GM21423 (cell line): ENCODE measurements around the gene ZNF653.
"Not testable (repeated sequence)": the region's sequence is repeated elsewhere in the genome, so short reads cannot be mapped to it uniquely, and the experiment has no call there.

Experiments
- ATAC-seq: cut with Tn5 transposase; IDR thresholded peaks from one replicate; pipeline ENCODE4 v1.9.1; 2021; ENCODE audit warnings: mild to moderate bottlenecking, moderate library complexity; ENCODE audit not compliant: unreplicated experiment

The ZNF653 gene

DNA sequence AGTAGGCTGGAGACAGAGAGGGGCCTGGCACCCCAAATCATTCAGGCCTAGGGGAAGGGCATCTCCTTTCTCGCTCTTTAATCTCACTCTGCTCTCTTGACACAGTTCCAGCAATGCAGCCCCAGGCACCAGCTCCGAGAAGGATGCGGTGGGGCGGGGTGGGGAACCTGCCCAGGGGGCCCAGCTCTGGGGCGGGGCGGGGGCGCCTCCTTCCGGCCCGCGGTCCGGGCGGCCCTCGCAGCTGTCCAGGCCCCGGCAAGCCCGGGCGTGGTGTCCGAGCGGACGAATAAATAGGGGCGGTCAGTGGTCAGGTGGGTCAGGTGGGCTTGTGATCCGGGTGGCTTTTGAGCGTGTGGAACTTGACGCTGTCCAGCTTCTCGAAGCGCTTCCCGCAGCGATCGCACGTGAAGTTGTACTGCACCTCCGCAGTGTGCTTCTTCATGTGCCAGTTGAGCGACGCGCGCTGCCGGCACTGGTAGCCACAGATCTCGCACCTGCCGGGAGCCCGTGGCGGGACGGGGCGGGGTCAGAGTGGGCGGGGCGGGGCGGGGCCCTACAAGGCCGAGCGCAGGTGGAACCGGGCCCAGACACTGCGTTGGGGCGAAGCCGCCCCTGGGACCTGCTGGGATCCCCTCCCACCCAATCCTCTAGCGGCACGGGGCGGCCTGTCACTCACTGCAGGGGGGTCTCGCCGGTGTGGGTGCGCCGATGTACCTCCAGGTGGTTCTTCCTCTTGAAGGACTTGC is 22.1 kb downstream of the ZNF653 start:
- ATAC-seq, result no peak

DNA sequence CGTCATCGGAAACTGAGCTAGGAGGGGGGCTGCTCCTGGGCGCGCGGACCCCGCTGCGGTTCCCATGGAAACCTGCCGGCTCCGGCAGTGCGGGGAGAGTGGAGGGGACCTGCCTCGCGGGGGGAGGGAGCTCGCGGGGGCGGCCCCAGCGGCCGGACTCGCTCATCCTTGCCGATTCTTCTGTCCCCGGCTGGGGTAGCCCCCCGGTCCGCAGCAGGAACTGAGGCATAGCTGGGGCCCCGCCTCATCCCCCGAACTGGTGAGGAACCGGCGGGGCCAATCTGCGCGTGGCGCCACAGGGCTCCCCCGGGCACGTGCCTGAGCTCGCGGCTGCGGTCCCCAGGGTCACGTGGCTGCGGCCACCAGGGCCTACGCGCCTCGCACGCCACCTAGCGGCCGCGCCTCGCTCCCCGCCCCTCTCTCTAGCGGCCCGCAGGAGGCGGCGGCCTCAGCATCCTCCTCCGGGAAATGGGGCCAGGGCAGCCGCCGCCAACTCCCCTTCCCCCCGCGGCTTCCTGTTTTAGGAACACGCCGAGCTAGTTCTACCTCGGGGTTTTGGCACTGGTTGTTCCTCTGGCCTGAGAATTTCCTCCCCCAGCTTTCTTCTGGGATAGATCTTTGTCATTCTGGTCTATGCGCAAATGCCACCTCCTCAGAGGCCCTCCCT is 23.1 kb downstream of the ZNF653 start:
- ATAC-seq, result peak; percentile 66

DNA sequence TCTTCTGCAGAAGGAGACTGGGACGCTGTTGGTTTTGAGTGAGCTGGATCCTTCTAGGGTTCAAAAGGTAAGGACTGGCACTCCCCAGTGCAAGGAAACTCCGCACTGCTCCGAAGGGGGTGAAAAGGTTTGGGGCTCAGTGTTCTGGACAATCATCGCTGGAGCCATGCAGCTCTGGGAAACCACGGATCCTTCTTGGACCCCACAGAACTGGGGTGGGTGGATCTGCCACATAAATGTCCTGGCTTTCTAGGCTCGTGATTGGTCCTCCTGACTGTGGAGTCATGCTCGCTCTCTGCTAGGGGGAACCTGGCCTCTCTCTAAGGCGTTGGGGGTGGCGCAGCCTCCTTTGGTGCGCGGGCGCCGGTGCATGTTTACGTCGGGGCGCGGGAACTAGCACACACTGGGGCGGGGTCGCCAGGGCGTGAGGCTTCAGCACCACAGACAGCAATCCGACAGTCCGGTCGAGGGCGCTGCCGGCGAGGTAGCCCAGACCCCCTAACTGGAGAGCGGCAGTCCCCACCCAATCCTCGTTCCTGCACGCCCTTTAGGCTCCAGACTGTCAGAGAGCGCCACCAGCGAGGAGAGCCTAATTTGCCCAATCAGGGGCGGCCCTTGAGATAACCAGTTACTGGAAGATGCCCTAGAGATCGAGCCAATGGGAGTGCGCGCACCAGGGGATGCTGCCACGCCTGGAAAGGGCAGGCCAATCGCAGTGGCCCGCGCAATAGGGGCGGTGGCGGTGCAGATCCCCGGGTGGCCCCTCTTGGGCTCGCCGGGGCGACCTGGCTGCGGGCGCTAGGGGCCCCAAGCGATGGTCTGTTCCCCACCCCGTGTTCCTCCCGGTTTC is 23.9 kb downstream of the ZNF653 start:
- peak; percentile 56 for ATAC-seq

DNA sequence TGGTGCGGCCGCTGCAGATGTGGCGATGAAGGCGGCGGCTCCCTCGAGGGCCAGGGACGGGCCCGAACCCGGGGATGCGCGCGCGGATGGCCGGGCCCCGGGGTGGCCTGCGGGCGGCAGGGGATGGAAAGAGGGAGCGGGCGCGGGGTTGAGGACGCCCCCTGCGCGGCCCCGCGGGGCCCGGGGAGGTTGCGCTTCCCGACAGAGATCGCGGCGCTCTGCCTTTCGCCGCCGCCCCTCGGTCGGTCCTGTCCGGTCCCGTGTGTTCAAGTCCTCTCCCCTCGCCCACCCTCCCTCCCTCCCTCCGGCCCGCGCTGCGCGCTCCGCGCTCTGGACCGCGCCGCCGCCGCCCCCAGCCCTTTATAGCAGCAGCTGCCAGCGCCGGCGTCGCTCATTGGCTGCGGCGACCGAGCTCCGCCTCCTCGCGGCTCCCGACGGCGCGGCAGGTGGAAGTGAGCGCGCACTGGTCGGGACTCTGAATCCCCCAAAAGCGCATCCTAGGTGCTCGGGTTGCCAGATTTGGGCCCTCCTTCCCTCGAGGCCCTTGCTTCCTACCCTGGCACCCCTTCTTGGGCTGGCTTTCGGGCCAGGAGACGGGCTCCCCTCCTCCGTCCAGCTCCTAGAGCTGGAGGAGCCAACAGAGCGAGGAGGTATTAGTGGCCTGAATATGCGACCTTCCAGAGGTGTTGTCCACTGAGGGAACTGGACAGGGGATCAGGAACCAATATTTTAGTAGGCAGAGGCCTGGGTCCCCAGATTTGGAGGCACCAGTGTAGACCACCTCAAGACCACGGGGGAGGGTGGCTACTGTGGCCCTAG is 24.7 kb downstream of the ZNF653 start, which contains the start of gene ELAVL3:
TSS of gene ELAVL3 (minus strand) at position 332 of the 819 bp plus-strand sequence. CDS start 438 bp downstream, outside the sequence.
- no peak for ATAC-seq

DNA sequence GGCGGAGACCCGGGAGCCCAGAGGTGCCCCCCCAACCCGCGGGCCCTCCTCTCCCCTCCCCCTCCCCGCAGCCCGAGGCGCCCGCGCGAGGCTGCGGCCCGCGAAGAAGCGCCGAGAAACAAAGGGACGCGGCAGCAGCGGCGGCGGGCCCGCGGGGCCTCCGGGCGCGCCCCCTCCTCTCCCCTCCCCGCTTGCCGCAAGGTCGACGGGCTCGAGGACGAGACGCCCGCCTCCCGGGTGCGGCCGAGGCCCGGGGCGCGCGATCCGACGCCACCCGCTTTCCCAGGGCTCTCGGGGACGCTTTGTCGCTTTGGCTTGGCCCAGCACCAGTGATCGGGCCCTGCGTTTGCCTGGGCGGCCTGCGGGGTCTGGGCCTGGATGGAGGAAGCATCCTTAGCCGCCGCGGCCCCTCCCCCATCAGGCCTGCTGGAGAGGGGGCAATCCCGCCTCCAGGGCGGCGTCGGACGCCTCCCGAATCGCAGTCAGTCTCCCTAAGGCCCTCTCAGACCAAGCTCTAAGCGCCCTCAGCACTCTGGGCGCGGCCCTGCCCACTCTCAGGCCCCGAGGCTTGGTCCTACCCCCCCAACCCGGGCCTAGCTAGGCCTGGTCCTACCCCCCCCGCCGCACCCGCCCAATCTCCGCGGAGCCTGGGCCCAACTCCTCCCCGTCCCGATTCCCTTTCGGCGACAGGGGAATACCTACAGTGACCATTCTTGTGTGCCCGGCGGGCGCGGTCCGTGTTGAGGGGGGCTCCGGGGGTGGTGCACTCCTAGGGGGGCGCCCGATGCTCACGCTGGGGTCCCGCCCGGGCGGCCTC is 25.5 kb downstream of the ZNF653 start:
- no peak for ATAC-seq

GRCh38 chr19:11479090-11479897 is 26.3 kb downstream of the ZNF653 start:
- no peak for ATAC-seq

- ATAC-seq, result no peak
These were observed 27.2 kb downstream of the ZNF653 start for GRCh38 chr19:11478167-11479089.

GRCh38 chr19:11475861-11476260 is 29.8 kb downstream of the ZNF653 start:
- no peak for ATAC-seq

- ATAC-seq, result not testable (repeated sequence)
These were observed 30.3 kb downstream of the ZNF653 start for GRCh38 chr19:11475343-11475742.

DNA sequence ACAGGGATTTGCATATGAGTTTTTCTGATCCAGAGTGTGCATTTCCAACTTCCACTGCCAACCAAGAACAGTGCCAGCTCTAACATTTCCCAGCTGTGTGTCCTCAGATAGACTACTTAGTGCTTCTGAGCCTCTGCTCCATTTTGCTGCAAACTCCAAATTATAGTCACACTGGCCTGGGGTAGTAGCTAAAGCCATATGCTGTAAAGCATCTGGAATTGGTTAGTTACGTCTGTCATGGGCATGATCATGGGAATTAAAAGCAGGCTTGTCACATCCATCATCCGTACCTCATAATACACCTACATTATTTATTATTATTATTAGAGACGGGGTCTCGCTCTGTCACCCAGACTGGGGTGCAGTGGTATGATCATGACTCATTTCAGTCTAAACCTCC is 31.9 kb downstream of the ZNF653 start:
- ATAC-seq, result no peak

GRCh38 chr19:11468266-11468845 is 37.3 kb downstream of the ZNF653 start:
- ATAC-seq, result not testable (repeated sequence)

- ATAC-seq, result no peak
These were observed 40.0 kb downstream of the ZNF653 start for GRCh38 chr19:11465600-11465999.

DNA sequence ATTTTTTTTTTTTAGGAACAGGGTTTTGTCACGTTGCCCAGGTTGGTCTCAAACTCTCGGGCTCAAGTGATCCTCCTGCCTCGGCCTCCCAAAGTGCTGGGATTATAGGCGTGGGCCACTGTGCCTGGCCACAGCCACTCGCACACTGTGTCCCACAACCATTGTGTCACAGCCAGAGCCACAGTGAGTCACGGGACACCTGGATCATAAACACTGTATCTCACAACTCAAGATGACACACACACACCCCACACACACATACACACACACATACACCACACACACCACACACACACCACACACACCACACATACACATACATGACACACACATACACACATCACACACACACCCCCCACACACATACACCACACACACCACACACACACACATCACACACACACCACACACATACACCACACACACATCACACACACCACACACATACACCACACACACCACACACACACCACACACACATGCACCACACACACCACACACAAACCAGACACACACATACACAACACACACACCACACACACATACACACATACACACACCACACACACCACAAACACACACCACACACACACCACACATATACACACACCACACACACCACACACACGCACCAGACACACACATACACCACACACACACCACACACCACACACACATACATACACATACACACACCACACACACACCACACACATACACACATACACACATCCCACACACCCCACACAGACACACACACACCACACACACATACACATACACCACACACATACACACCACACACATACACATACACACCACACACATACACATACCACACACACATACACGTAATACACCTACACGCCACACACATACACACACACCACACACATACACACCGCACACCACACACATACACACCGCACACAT is 41.0 kb downstream of the ZNF653 start:
- ATAC-seq, result no peak

GRCh38 chr19:11463391-11463790 is 42.2 kb downstream of the ZNF653 start:
- no peak for ATAC-seq

- ATAC-seq, result no peak
These were observed 44.2 kb downstream of the ZNF653 start for GRCh38 chr19:11461453-11461852.

DNA sequence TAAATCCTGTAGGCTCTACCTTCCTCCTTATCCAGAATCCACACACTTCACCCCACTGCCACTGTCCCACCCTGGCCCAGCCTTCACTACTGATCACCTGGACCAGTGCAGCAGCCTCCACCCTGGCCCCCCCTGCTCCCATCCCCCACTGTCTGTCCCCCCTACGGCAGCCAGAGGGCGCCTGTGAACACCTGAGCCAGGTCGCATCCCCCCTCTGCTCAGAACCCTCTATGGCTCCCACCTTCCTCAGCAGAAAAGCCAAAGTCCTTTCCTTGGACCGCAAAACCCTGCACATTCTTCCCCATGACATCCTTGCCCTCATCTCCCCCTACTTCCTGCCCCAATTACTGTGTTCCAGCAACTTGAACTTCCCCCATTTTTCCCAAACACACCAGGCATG is 45.4 kb downstream of the ZNF653 start:
- no peak for ATAC-seq
